ENCODE measurements around the gene TBC1D30. TPM values are rescaled to one million over a fixed set of nuclear protein-coding genes. Genes with fewer than 3 reads are reported as not detected.

TBC1D30 gene
- total RNA-seq, 2 donors from 2014 or later = 6.9 to 17.0 TPM

- H3K4me3 ChIP-seq = no peak overlapping the region
- no peaks in the 10 kb centered on the region for H3K27me3 ChIP-seq
- H3K36me3 ChIP-seq = no peaks in the 10 kb centered on the region
- H3K9ac ChIP-seq (ENCODE audit: low read depth in 2 of 2, low read length in 2 of 2) = no peak overlapping the region
- H3K9me3 ChIP-seq = no peaks in the 10 kb centered on the region
- intact Hi-C loops (cut with DNase I) = no loop called here
- TF ChIP-seq, protein P1, sequence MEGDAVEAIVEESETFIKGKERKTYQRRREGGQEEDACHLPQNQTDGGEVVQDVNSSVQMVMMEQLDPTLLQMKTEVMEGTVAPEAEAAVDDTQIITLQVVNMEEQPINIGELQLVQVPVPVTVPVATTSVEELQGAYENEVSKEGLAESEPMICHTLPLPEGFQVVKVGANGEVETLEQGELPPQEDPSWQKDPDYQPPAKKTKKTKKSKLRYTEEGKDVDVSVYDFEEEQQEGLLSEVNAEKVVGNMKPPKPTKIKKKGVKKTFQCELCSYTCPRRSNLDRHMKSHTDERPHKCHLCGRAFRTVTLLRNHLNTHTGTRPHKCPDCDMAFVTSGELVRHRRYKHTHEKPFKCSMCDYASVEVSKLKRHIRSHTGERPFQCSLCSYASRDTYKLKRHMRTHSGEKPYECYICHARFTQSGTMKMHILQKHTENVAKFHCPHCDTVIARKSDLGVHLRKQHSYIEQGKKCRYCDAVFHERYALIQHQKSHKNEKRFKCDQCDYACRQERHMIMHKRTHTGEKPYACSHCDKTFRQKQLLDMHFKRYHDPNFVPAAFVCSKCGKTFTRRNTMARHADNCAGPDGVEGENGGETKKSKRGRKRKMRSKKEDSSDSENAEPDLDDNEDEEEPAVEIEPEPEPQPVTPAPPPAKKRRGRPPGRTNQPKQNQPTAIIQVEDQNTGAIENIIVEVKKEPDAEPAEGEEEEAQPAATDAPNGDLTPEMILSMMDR (IDR thresholded peaks at IDR 0.05) = no peak
- no peak for DNase-seq
- no peaks in the 10 kb centered on the region for H3K4me1 ChIP-seq
- H3K27ac ChIP-seq = no peak overlapping the region
These were observed 79.2 kb downstream of the TBC1D30 start for GRCh38 chr12:64903479-64904152.

DNA sequence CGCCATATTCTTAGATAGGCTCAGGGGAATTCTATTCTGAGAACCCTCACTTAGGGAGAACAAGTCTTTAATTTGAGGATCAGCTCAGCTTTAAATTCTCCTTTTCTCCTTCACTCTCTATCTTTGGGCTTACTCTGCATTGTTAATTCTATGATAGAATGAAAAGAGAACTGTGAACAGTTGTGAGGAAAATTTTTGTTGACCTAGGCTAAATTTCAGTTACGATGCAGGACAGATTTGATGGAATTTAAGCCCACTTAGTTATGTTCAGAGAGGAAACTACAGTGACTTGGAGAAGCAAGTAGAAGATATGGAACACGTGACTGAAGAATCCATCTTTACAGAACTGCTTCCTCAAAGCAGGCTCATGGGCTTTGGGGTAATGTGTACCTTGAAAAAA is 82.7 kb downstream of the TBC1D30 start:
- Histone ChIP-seq H3K4me3 (no peak overlapping the region), H3K27me3 (no peaks in the 10 kb centered on the region), H3K36me3 (no peaks in the 10 kb centered on the region), H3K9me3 (no peaks in the 10 kb centered on the region), H3K4me1 (no peaks in the 10 kb centered on the region), H3K27ac (no peak overlapping the region), H3K9ac (ENCODE audit: low read depth in 2 of 2, low read length in 2 of 2) (no peak overlapping the region)
- DNase-seq = no peak
- TF ChIP-seq, protein P1 (IDR thresholded peaks at IDR 0.05) = no peak
- intact Hi-C loops (cut with DNase I) = no loop called here

DNA sequence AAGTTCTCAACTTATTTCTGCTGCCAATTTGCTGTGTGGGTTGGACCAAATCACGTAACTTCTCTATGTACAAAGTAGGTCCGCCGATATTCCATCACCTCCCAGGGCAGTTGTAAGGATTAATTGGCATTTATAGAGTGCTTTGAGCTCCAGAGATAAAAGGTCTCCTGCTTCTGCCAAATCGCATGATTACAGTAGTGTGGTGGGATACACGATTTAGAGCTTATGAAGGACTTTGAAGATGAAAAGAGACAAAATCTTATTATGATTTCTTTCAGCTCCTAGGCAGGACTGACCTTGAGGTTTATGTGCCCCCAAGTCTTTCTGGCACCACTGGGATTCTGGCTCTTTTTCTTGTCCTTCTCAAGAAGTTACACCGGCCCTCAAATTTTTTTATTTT is 84.7 kb downstream of the TBC1D30 start:
- Histone ChIP-seq H3K36me3 (no peaks in the 10 kb centered on the region), H3K9ac (ENCODE audit: low read depth in 2 of 2, low read length in 2 of 2) (no peak overlapping the region), H3K9me3 (no peaks in the 10 kb centered on the region), H3K4me1 (no peaks in the 10 kb centered on the region), H3K27me3 (no peaks in the 10 kb centered on the region), H3K27ac (no peak overlapping the region), H3K4me3 (no peak overlapping the region)
- DNase-seq = no peak
- intact Hi-C loops (cut with DNase I) = no loop called here
- TF ChIP-seq, protein P1 (IDR thresholded peaks at IDR 0.05) = no peak

DNA sequence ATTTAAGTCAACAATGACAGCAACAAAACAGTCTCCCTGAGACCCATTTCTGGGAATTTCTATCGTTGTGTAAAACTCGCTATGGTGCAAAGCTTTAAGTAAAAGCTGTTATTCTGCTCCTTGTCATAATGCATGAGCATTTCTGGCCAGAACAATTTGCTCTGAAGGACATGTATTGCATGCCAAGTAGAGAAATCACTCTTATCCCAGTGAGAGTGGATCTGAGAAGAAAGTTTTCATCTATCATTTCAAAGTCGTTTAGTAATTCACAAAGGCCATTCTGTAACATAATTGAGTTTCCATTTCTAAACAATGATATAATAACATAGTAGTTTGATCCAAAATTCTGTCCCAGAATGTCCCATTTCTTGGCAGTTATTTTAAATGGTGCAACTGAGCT is 86.6 kb downstream of the TBC1D30 start:
- Histone ChIP-seq H3K9me3 (no peaks in the 10 kb centered on the region), H3K27ac (no peak overlapping the region), H3K27me3 (no peaks in the 10 kb centered on the region), H3K4me3 (no peak overlapping the region), H3K4me1 (no peaks in the 10 kb centered on the region), H3K9ac (ENCODE audit: low read depth in 2 of 2, low read length in 2 of 2) (no peak overlapping the region), H3K36me3 (no peaks in the 10 kb centered on the region)
- no peak for DNase-seq
- intact Hi-C loops (cut with DNase I) = no loop called here
- TF ChIP-seq, protein P1 (IDR thresholded peaks at IDR 0.05) = no peak

DNA sequence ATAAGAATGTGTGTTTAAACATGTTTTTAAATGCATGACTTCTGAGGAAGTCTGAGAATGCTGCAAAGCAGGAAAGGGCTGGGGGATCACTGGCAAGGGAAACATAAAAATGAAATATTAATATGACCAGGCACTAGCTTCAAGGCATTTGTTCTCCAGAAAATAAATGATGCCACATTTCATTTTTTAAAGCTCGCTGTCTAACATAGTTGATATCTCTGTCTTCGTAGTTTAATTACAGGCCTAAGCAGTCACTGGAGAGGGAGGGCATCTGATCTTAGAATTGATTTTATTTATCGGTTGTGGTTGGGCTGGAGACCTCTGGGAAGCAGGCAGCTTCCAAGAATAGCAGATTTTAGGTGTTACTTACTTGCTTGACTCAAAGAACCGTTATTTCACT is 87.5 kb downstream of the TBC1D30 start:
- no peaks in the 10 kb centered on the region for H3K36me3 ChIP-seq
- intact Hi-C loops (cut with DNase I) = no loop called here
- TF ChIP-seq, protein P1 (IDR thresholded peaks at IDR 0.05) = no peak
- no peaks in the 10 kb centered on the region for H3K9me3 ChIP-seq
- H3K27me3 ChIP-seq = no peaks in the 10 kb centered on the region
- no peak overlapping the region for H3K4me3 ChIP-seq
- DNase-seq = no peak
- no peaks in the 10 kb centered on the region for H3K4me1 ChIP-seq
- no peak overlapping the region for H3K9ac ChIP-seq (ENCODE audit: low read depth in 2 of 2, low read length in 2 of 2)
- H3K27ac ChIP-seq = no peak overlapping the region
